HEK293 (cell line): ENCODE results near the gene PRPS1L1.

Experiments
- CTCF ChIP-seq: fragments of 450-650 bp; formaldehyde crosslinking; IDR thresholded peaks from 2 replicates; pipeline ENCODE4 v1.5.1; 2016; ENCODE audit warnings: missing biosample characterization, missing genetic modification characterization
- GLI4 ChIP-seq: fragments of 450-650 bp; formaldehyde crosslinking; IDR thresholded peaks from 2 replicates; pipeline ENCODE4 v1.5.1; 2016; ENCODE audit warnings: missing biosample characterization, missing genetic modification characterization
- GLIS2 ChIP-seq: fragments of 450-650 bp; formaldehyde crosslinking; IDR thresholded peaks from 2 replicates; pipeline ENCODE4 v1.5.1; 2016; ENCODE audit warnings: missing biosample characterization, missing genetic modification characterization
- HOXC10 ChIP-seq: sonication (generic); formaldehyde crosslinking; IDR thresholded peaks from 2 replicates; pipeline ENCODE4 v1.8.1; 2023; ENCODE audit warnings: mild to moderate bottlenecking, missing genetic modification reagents
- MYNN ChIP-seq: fragments of 450-650 bp; formaldehyde crosslinking; IDR thresholded peaks from 2 replicates; pipeline ENCODE4 v1.5.1; 2016; ENCODE audit warnings: missing biosample characterization, missing genetic modification characterization, borderline replicate concordance
- YY1 ChIP-seq: fragments of 450-650 bp; formaldehyde crosslinking; IDR thresholded peaks from 2 replicates; pipeline ENCODE4 v1.5.1; 2018; ENCODE audit warnings: missing biosample characterization, missing genetic modification characterization
- ZBTB11 ChIP-seq: fragments of 450-650 bp; formaldehyde crosslinking; conservative IDR thresholded peaks from 2 replicates; pipeline ENCODE4 v1.5.1; 2016; ENCODE audit warnings: low read depth, missing biosample characterization, missing genetic modification characterization
- ZBTB8A ChIP-seq: fragments of 450-650 bp; formaldehyde crosslinking; IDR thresholded peaks from 2 replicates; pipeline ENCODE4 v1.5.1; 2016; ENCODE audit warnings: missing biosample characterization, missing genetic modification characterization
- ZFHX2 ChIP-seq: fragments of 450-650 bp; formaldehyde crosslinking; conservative IDR thresholded peaks from 2 replicates; pipeline ENCODE4 v1.5.1; 2016; ENCODE audit warnings: missing biosample characterization, missing genetic modification characterization
- ZNF10 ChIP-seq: fragments of 450-650 bp; formaldehyde crosslinking; IDR thresholded peaks from 2 replicates; pipeline ENCODE4 v1.5.1; 2017; ENCODE audit warnings: missing biosample characterization, missing genetic modification characterization
- ZNF221 ChIP-seq: fragments of 450-650 bp; formaldehyde crosslinking; IDR thresholded peaks from 2 replicates; pipeline ENCODE4 v1.5.1; 2017; ENCODE audit warnings: missing biosample characterization, missing genetic modification characterization, borderline replicate concordance
- ZNF239 ChIP-seq: fragments of 450-650 bp; formaldehyde crosslinking; IDR thresholded peaks from 2 replicates; pipeline ENCODE4 v1.5.1; 2016; ENCODE audit warnings: missing biosample characterization, missing genetic modification characterization
- ZNF280D ChIP-seq: fragments of 450-650 bp; formaldehyde crosslinking; IDR thresholded peaks from 2 replicates; pipeline ENCODE4 v1.5.1; 2016; ENCODE audit warnings: missing biosample characterization, missing genetic modification characterization
- ZNF639 ChIP-seq: fragments of 450-650 bp; formaldehyde crosslinking; IDR thresholded peaks from 2 replicates; pipeline ENCODE4 v1.5.1; 2016; ENCODE audit warnings: missing biosample characterization, missing genetic modification characterization

GRCh38 chr7:18013936-18014335, 13.7 kb downstream of the PRPS1L1 start:
- no peak for TF ChIP-seq HOXC10
- TF ChIP-seq GLIS2 (tag by site-specific recombination) = no peak
- no peak for TF ChIP-seq YY1
- TF ChIP-seq CTCF (tag by site-specific recombination) = no peak
- TF ChIP-seq ZNF239 (tag by site-specific recombination) = no peak
- TF ChIP-seq MYNN = no peak
- TF ChIP-seq ZNF280D (tag by site-specific recombination) = no peak
- no peak for TF ChIP-seq ZNF639
- TF ChIP-seq ZBTB11 = no peak
- TF ChIP-seq ZBTB8A (tag by site-specific recombination) = no peak
- no peak for TF ChIP-seq ZNF10 (tag by site-specific recombination)
- no peak for TF ChIP-seq ZFHX2
- TF ChIP-seq GLI4 (tag by site-specific recombination) = no peak
- no peak for TF ChIP-seq ZNF221 (tag by site-specific recombination)
